GM12878 (cell line): ENCODE results near the gene GRK1.

ENCODE experiments used
- CTCF ChIP-seq, 3 experiments: IDR thresholded peaks in 2 of 3; conservative IDR thresholded peaks in 1 of 3; 2 replicates each; pipeline ENCODE4 v1.5.1; 2011; ENCODE audit warnings: low read depth in 3 of 3, low read length in 3 of 3, mild to moderate bottlenecking in 3 of 3, control low read depth in 2 of 3, moderate library complexity in 2 of 3, inconsistent platforms in 1 of 3, mixed read lengths in 1 of 3; ENCODE audit not compliant: control insufficient read depth in 2 of 3, insufficient read depth in 1 of 3; ENCODE audit errors: extremely low read depth in 1 of 3
- MXI1 ChIP-seq: fragments of 150-350 bp; IDR thresholded peaks from 2 replicates; pipeline ENCODE4 v1.6.1; 2011; ENCODE audit warnings: low read depth, mild to moderate bottlenecking, inconsistent platforms, low read length, improper control_type of control experiment
- RAD21 ChIP-seq: IDR thresholded peaks from 2 replicates; pipeline ENCODE4 v1.6.1; 2011; ENCODE audit warnings: mild to moderate bottlenecking, low read depth, low read length, moderate library complexity; ENCODE audit not compliant: insufficient read depth
- SIN3A ChIP-seq: IDR thresholded peaks from 2 replicates; pipeline ENCODE4 v1.6.1; 2012; ENCODE audit warnings: low read depth, low read length, improper control_type of control experiment
- ZNF24 ChIP-seq: fragments of 450-650 bp; IDR thresholded peaks from 2 replicates; pipeline ENCODE4 v1.6.1; 2017; ENCODE audit warnings: antibody characterized with exemption, mild to moderate bottlenecking

- TF ChIP-seq MXI1 (no peak), SIN3A (no peak), ZNF24 (no peak), RAD21 (no peak), CTCF (IDR thresholded peaks at IDR 0.05 in 2 of 3, conservative IDR thresholded peaks at IDR 0.05 in 1 of 3; ENCODE audit: control insufficient read depth in 2 of 3, extremely low read depth in 1 of 3, insufficient read depth in 1 of 3, low read depth in 3 of 3, low read length in 3 of 3) (no peak)
These were observed 17.8 kb upstream of the GRK1 start for GRCh38 chr13:113649212-113649611.
